HG03025 (cell line): Measurements from ENCODE around the gene OR10J4.
"Not testable (repeated sequence)": the region's sequence is repeated elsewhere in the genome, so short reads cannot be mapped to it uniquely, and the experiment has no call there.

Experiments
- ATAC-seq: cut with Tn5 transposase; IDR thresholded peaks from one replicate; pipeline ENCODE4 v1.9.1; 2021; ENCODE audit warnings: mild to moderate bottlenecking, moderate library complexity; ENCODE audit not compliant: unreplicated experiment, low FRiP score

The OR10J4 gene

DNA sequence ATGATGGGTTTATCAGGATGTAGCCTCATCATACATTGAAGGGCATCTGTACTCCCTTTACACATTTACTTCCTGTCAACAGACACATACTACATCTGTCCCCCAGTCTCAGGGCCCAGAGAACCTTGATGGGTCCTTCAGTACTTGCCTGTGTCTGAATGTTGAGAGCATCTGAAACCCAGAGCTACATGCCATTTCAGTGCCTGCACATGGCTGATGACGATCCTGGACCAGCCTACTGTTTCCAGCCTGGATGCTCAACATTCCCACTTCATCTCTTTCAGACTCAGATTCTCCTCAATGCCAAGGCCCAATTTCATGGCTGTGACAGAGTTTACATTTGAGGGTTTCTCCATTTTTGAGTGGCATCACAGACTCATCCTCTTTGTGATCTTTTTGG, at the start of gene OR10J4:
Gene OR10J4 (plus strand): TSS at position 301 of the 400 bp plus-strand sequence.
- ATAC-seq, result no peak

DNA sequence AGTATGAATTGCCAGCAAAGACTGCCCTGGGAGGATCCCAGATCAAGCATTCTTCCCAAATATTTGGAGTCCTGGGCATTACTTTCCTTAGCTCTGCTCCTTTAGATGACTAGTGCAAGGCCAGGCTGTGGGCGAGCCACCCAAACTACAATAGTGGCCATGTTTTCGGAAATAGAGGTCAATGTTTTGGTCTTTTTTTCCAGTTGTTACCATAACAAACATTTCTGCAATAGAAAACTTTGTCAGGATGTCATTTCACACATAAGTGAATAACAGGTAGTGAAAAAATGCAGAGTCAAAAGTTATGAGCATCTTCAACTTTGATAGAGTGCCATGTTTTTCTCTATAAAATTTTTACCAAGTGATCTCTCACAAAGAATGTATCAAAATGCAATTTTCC, 25.2 kb upstream of the OR10J4 start:
- no peak for ATAC-seq

DNA sequence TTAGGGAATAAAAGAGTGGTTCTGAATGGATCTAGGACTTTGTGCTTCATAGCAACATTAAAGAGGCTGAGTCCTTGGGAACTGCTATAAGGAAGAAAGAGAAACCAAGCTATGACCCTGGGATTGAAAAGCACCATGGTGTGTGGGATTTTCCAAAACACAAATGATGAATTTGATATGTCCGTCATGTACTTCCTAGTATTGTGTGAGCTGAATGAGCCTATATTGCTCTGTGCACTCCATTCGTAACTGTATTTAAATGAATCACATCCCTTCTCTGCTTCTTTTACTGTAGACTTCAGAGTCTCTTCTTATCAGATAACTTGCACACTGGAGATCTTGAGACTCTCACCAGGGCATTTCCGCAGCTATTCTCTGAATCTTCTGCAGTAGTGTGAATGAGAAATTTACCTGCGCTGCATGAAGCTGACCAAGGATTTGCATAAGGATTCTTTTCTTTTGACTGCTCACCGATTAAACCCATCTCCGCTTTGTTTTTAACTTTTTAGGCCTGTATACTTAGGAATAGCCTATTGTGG, 23.1 kb upstream of the OR10J4 start:
- no peak for ATAC-seq

DNA sequence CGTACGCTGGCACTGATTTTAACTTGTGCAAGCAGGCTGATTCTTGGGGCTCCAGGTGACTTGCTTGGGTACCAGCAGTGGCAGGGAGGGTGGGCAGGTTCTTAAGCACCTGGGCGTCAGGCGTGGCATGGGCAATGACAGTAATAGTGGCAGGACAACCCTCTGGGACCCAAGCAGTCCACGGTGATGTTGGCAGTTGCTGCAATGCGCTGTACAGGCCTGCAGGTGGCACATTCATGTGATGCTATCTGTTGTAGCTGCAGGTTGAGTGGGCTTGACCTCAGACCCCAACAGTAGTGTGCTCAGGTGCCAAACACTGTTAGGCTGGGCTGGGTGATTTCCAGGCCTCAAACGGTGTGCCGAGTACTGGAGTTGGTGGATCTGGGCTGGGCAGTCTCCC, 10.2 kb upstream of the OR10J4 start:
- no peak for ATAC-seq

DNA sequence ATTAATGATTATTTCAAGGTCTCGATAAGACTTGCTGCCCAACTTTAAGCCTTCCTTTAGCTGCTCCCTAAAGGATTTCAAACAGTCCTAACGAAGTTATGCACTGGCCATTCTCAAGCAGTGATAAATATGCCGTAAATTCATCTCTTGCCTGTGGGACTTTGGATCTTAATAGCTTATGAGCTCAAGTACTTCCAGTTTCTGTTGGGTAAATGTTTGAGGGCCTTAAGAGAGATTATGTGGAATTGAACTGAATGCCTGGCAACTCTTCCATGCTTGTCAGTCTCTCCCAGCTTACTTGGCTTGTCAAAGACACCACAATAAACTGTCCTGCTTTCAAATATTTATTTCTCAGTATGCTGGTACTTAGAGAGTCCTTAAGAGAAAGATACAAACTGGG, 3.5 kb upstream of the OR10J4 start:
- ATAC-seq, result no peak

DNA sequence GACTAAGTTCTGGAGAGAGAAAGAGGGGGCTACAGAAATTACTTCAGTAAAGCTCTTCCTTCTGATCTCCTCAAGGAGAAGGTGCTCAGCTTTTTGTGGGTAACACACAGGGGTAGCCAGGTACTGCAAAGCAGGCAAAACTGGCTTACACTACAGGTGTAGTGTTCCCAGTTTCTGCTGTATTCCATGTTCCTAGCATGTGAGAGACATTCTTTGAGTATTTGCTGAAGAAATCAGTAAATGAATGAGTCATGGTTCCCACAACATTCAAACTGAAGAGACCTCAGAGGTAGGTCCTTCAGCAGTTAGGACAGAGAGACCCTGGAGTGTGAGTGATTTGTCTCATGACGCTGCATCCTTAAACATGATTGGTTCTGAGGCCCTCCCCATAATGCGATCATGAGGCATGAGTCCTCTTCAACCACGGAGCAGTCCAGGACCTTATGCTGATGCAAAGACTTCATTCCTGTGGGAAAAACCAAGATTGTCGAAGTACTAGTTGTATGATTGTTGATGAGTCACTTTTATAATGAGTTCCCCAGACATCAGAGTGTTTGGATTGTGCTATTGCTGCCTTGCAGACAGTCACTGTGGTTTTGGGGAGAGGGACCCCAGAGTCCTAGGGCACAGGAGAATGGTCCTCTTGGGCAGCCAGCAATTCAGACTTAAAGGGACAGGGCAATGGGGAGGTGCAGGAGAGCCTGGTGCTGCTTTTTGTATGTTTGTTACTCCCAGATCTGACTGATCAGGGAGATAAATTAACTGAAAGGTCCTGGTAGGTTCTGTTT, 2.7 kb upstream of the OR10J4 start:
- ATAC-seq, result no peak

DNA sequence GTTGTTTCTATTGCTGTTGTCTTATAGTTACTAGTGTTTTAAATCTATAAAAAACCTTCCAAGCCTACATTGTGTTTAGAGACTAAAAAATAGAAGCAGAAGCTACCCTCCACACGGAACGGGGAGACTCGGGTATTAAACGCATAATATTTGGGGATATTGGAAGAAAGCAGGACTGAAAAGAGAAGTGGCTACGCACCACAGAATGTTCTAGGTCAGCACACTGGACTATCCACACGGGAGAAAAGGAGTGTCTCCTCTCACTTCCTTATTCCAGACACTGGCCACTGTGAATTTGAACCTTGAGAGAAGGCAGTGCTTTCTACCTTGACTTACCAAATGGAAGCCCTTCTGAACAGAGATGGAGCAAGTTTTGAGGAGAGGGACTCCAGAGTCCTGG, 1.0 kb upstream of the OR10J4 start:
- no peak for ATAC-seq

DNA sequence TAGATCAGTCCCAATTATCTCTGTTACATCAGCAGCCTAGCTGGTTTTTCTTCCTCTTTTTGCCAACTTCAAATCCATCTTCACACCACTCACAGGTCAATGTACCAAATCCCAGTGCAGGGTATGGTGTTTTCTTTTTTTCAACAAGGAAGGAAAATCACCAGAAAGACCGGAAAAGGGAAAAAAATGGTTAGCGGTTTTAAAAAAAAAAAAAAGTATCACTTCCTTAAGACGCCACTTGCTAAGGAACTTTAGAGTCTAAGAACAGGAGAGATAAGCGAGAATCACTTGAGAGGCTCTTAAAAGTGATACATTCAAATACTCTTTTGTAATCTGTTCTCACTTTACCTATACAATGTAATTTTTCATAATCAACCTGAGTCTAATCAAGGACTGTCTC, 4.5 kb downstream of the OR10J4 start:
- no peak for ATAC-seq

DNA sequence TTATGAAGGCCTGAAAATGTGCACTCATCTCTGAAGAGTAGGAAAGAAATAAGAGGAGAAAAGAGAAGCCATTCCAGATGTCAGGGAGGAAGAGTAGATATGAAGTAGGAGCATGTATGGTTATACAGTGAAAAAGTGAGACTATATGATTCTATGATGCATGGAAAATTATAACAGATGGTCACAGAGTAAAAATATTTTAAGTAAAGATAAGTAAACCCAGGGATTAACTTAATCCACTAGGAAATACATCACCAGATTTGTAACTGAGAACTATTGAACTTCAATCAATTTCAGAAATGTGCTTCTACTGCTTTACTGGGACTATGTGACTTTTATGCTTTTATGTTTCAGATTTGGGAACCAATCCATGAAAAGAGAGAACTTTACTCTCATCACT, 7.4 kb downstream of the OR10J4 start, which contains the start of gene OR10J1:
Gene OR10J1 (plus strand): TSS at position 301 of the 400 bp plus-strand sequence. CDS start 70 bp downstream, at position 371.
- no peak for ATAC-seq

DNA sequence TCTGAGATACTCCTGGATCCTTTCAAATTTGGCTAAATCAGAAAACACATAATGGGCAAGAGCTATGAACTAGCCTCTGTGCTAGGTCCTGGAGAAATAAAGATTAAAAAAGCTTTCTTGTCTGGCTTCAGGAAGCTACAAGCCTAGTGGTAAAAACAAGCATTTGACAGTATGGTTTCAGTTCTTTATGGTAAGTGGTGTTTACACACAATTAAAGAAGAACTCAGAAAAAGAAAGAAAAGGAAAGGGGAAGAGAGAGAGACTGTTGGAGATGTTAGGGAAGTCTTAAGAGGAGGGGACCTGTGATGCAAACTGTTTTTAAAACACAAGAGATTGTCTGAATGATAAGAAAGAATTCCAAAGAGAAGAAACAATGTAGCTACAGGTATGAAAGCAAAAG, 9.4 kb downstream of the OR10J4 start:
- no peak for ATAC-seq

DNA sequence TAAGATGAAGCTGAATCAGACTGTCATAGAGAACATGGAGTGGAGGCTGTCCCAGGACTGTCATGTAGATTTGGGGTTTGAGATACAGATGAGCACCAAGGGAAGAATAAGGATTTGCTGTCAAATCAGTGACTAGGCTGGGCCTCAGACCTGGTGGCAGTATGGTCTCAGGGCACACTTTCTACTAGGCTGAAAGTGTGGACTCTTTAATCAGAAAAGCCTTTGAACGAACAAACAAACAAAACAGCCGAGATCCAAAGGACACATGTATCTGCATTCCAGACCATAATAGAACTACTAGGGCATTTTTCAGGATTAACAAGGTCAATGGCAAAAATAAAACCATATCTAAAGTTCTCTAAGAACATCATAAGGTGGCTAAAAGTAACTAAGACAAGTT, 10.4 kb downstream of the OR10J4 start:
- ATAC-seq, result no peak

DNA sequence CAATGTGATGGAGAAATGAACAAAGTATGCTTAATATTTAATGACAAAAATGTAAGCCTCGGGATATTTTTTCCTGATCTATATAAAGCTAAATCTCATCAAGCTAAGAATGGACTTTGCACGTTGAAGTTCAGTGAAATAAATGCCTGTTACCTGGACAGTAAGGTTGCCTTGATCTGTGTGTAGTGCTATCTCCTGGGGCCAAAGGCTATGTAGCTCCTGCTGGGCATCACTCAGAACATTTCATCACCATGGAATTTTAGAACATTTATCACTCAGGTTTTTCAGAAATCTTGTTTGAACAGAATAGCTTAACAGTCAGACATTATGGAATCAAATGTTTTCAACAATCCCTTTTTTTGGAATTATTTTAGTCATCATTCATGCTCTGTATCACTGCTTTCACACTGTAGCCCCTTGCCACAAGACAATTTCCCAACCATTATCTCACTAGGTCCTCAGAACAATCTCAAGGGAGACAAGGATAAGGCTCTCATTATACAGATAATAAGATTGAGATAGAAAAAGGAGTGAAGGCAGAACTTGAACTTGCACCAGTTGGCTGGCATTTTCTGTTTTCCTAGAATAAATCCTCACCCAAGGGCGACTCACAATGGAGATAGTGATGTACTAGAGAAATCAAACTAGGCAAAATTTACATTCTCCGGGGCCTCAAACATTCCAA, 11.2 kb downstream of the OR10J4 start:
- ATAC-seq, result no peak

DNA sequence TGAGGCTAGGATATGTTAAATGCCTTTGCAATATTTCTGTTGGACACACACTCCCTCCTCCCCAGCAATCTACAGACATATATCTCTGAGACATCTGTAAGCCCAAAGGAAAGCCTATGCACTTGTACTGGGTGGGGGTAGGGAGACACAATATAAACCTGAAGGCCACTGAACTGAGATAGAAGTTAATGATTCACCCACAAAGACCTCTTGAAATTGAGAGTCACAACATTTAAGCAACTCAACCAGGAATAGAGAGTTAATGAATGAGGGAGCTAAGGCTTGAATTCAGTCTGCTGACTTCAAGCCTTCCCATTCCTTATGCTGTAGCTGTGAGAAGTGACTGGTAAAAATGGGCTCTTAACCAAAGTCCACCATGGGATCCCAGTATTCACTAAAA, 12.5 kb downstream of the OR10J4 start:
- no peak for ATAC-seq

DNA sequence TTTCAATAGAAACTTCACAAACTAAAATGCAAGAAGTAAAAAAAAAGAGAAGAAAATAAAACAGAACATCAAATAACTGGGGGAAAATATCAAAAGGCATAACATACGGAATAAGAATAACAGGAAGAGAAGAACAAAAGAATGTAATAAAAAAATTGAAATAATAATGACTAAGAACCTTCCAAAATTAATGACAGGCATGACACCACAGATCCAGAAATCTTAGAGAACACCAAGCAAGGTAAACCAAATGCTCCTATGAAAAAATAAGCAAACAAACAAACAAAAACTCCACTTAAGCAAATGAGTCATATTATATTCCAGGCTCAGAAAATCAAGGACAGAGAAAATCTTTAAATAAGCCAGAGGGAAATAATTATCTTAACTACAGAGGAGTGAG, 16.2 kb downstream of the OR10J4 start:
- no peak for ATAC-seq

DNA sequence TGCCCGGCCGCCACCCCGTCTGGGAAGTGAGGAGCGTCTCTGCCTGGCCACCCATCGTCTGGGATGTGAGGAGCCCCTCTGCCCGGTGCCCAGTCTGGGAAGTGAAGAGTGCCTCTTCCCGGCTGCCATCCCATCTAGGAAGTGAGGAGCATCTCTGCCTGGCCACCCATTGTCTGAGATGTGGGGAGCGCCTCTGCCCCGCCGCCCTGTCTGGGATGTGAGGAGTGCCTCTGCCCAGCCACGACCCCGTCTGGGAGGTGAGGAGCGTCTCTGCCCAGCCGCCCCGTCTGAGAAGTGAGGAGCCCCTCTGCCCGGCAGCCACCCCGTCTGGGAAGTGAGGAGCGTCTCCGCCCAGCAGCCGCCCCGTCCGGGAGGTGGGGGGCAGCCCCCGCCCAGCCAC, 17.6 kb downstream of the OR10J4 start:
- not testable (repeated sequence) for ATAC-seq

DNA sequence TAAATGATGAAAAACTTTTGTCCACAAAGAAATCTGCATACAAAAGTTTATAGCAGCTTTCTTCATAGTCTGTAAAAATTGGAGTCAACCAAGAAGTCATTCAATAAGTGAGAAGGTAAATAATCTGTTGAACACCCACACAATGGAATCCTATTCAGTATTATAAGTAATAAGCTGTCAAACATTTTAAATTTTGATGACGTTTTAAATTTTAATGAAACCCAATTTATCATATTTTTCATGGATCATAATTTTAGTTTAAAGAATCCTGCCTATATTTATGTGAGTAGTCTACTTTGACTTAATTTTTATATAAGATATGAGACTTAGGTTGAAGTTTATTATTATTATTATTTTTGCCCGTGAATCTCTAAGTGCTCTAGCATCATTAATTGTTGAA, 27.5 kb downstream of the OR10J4 start:
- no peak for ATAC-seq

DNA sequence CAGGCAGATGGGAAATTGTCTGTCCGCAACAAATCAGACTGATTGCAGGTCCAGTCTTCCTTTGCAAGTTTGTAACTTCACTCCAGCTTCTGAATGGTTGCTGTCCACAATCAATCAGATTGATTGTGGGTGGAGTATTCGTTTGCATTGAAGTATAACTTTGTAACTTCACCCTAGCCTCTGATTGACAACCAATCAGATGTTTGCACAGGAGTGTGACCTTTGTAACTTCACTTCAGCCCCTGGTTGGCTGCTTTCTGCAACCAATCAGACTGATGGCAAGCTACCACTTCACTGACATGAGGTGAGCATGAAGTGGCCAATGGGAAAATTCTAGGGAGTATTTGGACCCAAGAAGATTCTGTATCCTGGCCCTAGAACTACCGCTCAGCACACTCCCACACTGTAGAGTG, 33.2 kb downstream of the OR10J4 start:
- no peak for ATAC-seq

DNA sequence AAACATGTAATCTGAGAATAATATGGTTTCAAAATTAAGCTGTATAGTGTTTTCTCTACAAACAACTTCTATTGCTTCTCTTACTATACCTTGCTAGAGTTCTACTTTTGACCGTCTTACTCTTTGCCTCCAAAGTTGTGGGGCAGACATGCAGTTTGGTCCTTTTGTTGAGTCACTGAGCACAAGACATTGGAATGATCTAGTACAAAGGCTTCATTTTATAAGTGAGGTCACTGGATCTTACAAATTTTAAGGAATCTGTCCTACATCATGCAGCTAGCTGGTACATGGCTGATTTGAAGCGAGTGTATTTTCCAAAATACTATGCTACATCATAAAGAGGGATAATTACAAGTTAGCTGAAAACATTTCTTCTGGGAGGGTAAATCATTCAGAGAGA, 36.3 kb downstream of the OR10J4 start:
- no peak for ATAC-seq

DNA sequence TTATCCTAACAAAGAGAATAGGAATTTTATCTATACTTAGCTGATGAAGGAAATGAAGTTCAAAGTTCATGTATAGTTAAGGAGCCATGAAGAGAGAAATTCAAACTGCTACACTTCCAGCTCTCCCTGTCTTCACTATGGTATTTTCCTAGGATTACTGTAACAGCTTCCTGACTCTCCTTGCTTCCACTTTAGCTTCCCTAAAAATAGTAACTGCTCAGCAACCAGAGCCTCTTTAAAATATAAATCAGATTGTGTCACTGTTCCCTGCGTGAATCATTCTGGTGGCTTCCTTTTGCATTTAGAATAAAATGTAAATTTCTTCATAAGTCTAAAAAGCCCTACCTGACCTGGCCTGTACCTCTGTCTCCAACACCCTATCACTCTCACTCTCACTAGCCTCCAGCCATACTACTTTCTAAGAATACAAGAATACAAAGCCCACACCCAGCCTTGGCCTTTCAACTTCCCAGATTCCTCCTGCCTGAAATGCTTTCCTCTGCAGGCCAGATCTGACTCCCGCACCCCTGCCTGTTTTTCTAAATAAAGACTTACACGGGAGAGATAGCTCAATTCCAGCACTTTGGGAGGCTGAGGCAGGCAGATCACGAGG, 38.0 kb downstream of the OR10J4 start:
- ATAC-seq, result no peak

DNA sequence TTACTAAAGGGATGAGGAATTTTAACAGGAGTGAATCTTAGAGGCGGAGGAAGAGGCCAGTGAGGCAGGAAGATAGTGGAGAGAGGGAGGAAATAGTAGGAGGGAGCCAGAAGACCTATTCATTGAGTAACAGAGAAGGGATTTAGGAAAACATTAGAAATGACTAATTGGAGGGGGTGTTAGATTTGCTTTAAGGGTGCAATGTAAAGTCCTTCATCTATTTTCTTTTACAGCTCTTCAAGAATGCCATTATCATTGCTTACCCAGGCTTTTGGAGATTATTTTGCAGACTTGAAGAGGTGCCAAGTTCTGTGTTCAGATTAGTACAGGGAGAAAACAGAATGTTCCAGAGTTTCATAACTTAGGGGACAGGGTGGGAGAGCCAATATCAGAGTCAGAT, 41.3 kb downstream of the OR10J4 start:
- ATAC-seq, result no peak

DNA sequence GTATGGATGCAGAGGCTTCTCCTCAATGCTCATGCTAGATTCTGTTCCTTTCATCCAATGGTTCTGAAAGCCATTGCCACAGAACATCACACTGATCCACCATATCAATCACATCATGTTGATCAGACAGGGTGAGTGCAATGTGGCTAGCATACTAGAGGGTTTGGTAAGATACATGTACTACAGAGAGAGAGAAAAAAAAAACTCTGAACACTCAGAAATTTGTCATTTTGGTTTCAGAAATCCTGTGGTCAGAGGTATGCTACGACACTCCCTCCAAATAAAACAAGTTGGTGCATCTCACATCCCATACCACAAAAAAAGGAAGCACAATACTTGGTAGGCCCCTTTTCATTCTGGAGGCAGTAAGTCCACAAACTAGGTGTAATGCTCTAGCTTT, 42.9 kb downstream of the OR10J4 start:
- ATAC-seq, result no peak
